Activated T-cell treated with anti-CD3 and anti-CD28 coated beads, Interleukin-2, amount 50 U/mL, for 48 hours (primary cell): Measurements from ENCODE around the gene CYTH1.
A peak's percentile ranks its signal among the peaks of the same experiment; 100 is the strongest.

Experiments
- DNase-seq, 2 experiments: peaks; one replicate each; pipeline ENCODE4 v3.0.0-alpha.2; 2020

Gene CYTH1

GRCh38 chr17:78781893-78782304 lies at the start of gene CYTH1:
TSS of gene CYTH1 (minus strand) at chr17:78782273. CDS start at chr17:78782223, 50 bp downstream.
- DNase-seq = no peak

DNA sequence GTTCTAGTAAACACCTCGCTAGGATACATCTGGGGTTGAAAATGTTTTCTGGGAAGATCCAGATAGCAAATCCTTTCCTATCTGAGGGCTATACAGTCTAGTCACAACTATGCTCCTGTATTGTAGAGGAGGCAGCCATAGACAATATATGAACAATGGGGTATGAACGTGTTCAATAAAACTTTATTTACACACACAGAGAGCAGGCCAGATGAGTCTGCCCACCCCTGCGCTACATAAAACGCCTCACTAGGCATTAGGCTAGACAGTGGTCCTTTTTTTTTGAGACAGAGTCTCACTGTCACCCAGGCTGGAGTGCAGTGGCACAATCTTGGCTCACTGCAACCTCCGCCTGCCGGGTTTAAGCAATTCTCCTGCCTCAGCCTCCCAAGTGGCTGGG lies 47.4 kb upstream of the CYTH1 start:
- DNase-seq = no peak

GRCh38 chr17:78828470-78829185 lies 46.6 kb upstream of the CYTH1 start:
- no peak for DNase-seq

DNA sequence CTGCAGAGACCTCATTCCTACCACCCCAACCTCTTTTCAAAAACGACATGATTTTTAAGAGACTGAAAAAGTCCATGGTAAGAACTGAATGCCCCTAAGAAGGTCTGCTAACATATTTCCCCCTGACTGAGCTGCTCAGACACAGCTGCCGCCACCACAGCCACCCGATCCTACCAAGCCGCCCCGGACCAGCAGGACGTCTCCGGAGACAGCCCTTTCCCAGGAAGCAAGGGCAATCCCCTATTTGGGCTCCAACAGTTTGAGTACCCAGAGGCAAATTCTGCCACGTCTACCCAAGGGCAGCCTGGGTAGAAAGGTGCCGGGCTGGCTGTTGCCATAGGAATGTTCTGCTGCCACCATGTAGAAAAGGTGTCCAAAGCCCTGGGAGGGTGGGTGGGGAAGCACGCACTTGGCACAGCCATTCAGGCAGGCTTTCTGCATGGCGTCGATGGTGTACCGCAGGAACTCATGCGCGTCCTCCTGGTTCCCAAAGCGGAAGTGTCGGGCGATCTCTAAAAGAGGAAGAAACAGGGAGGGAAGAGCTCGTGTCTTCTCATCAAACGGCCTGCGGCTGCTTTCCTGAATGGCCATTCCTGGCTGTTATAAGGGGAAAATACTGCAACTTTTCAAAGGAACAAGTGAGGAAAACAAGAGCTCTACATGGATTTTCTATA lies 44.9 kb upstream of the CYTH1 start:
- no peak for DNase-seq

GRCh38 chr17:78826421-78826820 lies 44.3 kb upstream of the CYTH1 start:
- no peak for DNase-seq

DNA sequence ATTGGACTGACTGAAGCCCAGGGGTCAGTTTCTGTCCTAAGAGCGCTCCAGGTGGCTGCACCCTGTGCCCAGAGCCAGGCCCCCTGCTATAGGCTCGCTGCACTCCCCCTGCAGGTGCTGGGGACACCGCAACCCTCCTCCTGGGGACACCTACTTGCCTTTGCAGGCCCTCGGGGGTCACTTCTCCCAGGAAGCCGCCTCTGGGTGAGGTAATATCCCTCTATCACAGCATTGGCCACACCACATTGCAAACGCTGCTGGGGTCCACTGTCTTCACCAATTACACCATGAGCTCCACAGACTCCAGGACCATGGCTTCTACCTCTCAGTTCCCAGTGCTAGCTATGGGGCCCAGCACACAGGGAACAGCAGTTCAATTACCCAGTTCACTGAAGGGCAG lies 43.6 kb upstream of the CYTH1 start:
- no peak for DNase-seq

DNA sequence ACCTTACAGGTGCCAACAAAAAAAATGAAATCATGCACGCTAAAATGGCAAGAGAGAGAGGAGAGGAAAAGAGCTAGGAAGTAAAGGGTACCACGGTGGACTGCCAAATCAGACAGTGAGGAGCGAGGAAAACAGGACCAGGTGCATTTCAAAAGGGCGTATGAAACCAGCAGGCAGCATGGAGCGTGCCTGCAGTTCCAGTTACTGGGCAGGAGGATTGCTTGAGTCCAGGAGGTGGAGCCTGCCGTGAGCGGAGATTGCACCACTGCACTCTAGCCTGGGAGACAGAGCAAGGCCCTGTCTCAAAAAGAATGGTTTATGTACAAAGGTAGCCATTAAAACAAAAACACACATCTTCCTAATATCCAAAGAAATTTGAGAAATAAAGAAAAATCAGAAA lies 42.2 kb upstream of the CYTH1 start:
- no peak for DNase-seq

- no peak for DNase-seq
Observed at GRCh38 chr17:78823282-78824046, 41.4 kb upstream of the CYTH1 start.

DNA sequence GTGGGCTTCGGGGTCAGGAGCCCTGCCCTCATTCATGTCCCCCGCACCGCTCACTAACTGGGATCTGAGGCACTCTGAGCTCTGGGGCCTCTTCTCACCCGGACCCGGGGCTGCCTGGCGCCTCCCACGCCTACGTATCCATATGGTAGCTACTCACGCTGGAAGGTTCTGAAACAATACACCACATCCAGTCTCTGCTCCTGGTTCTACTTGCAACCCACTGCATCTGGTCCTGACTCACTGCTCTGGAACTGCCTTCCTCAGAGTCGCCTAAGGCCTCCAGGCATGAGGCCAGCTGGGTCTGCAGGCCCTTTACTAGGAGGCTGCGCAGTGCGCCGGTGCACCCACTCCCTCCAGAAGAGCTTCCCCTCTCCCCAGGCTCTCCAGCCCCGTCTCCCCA lies 40.5 kb upstream of the CYTH1 start:
- no peak for DNase-seq

GRCh38 chr17:78821961-78822360 lies 39.9 kb upstream of the CYTH1 start:
- no peak for DNase-seq

- DNase-seq = no peak
Observed at GRCh38 chr17:78820841-78821240, 38.8 kb upstream of the CYTH1 start.

DNA sequence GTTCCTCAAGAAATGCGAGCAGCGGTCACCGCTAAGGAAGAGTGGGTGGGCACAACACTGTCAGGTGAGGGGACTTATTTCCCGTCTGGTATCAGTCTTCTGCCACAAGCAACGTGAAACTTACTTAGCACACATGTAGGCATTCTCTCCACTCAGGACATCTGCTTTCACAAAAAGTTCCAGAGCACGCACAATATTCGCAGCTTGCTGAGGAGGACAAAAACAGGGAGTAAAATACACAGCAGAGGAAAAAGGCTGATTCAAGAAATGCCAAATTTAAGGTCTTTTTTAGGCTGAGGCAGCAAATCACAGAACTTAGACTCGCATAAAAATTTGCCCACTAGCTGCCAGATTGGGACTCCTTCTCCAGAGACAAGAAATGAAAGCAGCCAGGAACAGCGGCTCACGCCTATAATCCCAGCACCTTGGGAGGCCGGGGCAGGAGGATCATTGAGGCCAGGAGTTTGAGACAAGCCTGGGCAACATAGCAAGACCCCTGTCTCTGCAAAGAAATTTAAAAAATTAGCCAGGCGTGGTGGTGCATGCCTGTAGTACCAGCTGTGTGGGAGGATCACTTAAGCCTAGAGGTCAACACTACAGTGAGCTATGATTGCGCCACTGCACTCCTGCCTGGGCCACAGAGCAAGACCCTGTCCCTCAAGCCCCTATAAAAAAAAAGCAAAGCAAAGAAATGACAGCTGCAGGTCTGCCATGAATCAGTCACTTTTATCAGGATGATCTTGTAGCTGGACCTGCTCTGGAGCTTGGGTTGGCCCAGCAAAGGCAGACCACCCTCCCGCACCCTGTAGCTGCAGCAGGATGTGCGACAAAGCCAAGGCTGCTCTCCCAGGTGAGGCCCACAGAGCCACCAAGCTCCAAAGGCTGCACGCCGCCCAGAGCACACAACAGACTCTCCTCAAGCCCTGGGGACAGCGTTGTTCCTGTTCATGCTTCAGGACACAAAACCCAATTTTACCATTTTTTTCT lies 38.0 kb upstream of the CYTH1 start:
- DNase-seq = no peak

- DNase-seq = no peak
Observed at GRCh38 chr17:78819402-78819801, 37.3 kb upstream of the CYTH1 start.

GRCh38 chr17:78818932-78819331 lies 36.9 kb upstream of the CYTH1 start:
- DNase-seq = no peak

- no peak for DNase-seq
Observed at GRCh38 chr17:78818152-78818846, 36.2 kb upstream of the CYTH1 start.

DNA sequence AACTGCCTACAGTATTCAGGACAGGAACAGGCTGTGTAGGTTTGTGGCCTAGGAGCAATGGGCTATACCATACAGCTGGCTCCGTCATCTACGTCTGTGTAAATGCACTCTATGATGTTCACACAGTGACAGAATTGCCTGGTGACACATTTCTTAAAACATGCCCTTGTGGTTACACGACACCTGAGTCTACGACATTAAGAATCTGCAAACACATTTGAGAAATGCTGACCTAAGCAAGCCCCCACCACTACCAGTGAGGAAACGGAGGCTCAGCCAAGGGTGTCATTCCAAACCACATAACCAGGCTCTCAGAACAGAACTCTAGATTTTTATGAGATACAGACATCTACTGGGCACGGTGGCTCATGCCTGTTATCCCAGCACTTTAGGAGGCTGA lies 35.0 kb upstream of the CYTH1 start:
- DNase-seq = peak; percentile 71 to 75

- DNase-seq = no peak
Observed at GRCh38 chr17:78815696-78816095, 33.6 kb upstream of the CYTH1 start.

- DNase-seq = no peak
Observed at GRCh38 chr17:78812855-78813254, 30.8 kb upstream of the CYTH1 start.

DNA sequence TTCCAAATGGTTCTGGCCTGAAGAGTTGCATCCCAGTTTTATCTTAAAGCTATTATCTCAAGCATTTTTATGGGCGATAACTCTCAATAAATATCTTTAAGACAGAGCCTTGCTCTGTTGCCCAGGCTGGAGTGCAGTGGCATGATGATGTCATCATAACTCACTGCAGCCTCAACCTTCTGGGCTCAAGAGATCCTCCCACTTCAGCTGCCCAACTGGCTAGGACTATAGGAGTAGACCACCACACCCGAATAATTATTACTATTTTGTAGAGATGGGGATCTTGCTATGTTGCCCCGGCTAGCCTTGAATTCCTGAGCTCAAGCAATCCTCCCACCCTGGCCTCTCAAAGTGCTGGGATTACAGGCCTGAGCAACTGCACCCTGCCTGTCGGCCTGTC lies 26.1 kb upstream of the CYTH1 start:
- no peak for DNase-seq

GRCh38 chr17:78806451-78806850 lies 24.4 kb upstream of the CYTH1 start:
- DNase-seq = peak; percentile 72 to 80

- DNase-seq = peak; percentile 84 to 87
Observed at GRCh38 chr17:78805301-78805700, 23.2 kb upstream of the CYTH1 start.

- DNase-seq = peak; percentile 54 to 62
Observed at GRCh38 chr17:78804777-78805176, 22.7 kb upstream of the CYTH1 start.
